WTC11 (cell line): ENCODE results near the gene KIAA1328.

Experiments used
- CBFB ChIP-seq: sonication (generic); formaldehyde crosslinking; IDR thresholded peaks from 2 replicates; pipeline ENCODE4 v1.8.1; 2022; ENCODE audit warnings: mild to moderate bottlenecking, low read depth, missing genetic modification reagents
- ESRRA ChIP-seq: sonication (generic); formaldehyde crosslinking; IDR thresholded peaks from 2 replicates; pipeline ENCODE4 v1.8.1; 2022; ENCODE audit warnings: mild to moderate bottlenecking, missing genetic modification reagents, borderline replicate concordance
- NR2C2 ChIP-seq: sonication (generic); formaldehyde crosslinking; IDR thresholded peaks from 2 replicates; pipeline ENCODE4 v1.8.0; 2022; ENCODE audit warnings: mild to moderate bottlenecking, missing genetic modification reagents
- ZNF138 ChIP-seq: sonication (generic); formaldehyde crosslinking; conservative IDR thresholded peaks from 2 replicates; pipeline ENCODE4 v1.8.1; 2022; ENCODE audit warnings: mild to moderate bottlenecking, moderate library complexity, missing genetic modification reagents
- ZNF232 ChIP-seq: sonication (generic); formaldehyde crosslinking; IDR thresholded peaks from 2 replicates; pipeline ENCODE4 v1.8.0; 2022; ENCODE audit warnings: mild to moderate bottlenecking, missing genetic modification reagents
- TF ChIP-seq, protein P1 (sequence below): fragments of 200-600 bp; IDR thresholded peaks from 2 replicates; pipeline ENCODE4 v1.8.0; 2022; ENCODE audit warnings: antibody characterized with exemption

GRCh38 chr18:36871801-36872200 is 42.9 kb downstream of the KIAA1328 start:
- TF ChIP-seq CBFB, result no peak
- no peak for TF ChIP-seq ZNF232
- TF ChIP-seq, protein P1, sequence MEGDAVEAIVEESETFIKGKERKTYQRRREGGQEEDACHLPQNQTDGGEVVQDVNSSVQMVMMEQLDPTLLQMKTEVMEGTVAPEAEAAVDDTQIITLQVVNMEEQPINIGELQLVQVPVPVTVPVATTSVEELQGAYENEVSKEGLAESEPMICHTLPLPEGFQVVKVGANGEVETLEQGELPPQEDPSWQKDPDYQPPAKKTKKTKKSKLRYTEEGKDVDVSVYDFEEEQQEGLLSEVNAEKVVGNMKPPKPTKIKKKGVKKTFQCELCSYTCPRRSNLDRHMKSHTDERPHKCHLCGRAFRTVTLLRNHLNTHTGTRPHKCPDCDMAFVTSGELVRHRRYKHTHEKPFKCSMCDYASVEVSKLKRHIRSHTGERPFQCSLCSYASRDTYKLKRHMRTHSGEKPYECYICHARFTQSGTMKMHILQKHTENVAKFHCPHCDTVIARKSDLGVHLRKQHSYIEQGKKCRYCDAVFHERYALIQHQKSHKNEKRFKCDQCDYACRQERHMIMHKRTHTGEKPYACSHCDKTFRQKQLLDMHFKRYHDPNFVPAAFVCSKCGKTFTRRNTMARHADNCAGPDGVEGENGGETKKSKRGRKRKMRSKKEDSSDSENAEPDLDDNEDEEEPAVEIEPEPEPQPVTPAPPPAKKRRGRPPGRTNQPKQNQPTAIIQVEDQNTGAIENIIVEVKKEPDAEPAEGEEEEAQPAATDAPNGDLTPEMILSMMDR, result no peak
- no peak for TF ChIP-seq NR2C2 (CRISPR knock-in tag)
- TF ChIP-seq ZNF138, result no peak
- TF ChIP-seq ESRRA (CRISPR knock-in tag), result no peak
